GM12874 (cell line): ENCODE measurements around the gene GRIK3.

Experiments
- TF ChIP-seq, protein P1 (sequence below): IDR thresholded peaks from 2 replicates; pipeline ENCODE4 v1.5.1; 2011; ENCODE audit warnings: low read depth, mild to moderate bottlenecking, control low read depth, low read length, moderate library complexity; ENCODE audit not compliant: insufficient read depth

GRIK3 gene

GRCh38 chr1:36881068-36881405, 153.3 kb downstream of the GRIK3 start:
- TF ChIP-seq, protein P1, sequence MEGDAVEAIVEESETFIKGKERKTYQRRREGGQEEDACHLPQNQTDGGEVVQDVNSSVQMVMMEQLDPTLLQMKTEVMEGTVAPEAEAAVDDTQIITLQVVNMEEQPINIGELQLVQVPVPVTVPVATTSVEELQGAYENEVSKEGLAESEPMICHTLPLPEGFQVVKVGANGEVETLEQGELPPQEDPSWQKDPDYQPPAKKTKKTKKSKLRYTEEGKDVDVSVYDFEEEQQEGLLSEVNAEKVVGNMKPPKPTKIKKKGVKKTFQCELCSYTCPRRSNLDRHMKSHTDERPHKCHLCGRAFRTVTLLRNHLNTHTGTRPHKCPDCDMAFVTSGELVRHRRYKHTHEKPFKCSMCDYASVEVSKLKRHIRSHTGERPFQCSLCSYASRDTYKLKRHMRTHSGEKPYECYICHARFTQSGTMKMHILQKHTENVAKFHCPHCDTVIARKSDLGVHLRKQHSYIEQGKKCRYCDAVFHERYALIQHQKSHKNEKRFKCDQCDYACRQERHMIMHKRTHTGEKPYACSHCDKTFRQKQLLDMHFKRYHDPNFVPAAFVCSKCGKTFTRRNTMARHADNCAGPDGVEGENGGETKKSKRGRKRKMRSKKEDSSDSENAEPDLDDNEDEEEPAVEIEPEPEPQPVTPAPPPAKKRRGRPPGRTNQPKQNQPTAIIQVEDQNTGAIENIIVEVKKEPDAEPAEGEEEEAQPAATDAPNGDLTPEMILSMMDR, result no peak

- TF ChIP-seq, protein P1, result no peak
These were observed 153.9 kb downstream of the GRIK3 start for GRCh38 chr1:36880155-36881067.

DNA sequence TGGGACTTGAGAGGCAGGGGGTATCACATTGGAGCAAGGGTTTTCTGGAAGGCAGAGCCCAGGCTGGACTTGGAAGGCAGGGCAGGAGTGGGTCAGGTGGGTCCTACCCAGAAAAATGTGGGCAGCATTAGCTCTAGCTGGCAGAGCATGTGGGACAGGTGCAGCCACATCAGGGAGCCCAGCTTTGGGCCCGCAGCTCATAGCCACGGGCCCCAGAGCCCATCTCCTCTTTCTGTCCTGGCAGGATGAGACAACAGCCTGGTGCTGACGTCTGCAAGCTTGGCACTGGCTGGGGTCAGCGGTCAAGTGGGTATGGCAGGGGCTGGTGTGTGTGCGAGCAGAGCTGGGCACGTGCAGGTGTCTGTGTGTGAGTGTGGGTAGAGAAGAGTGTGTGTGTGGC, 154.7 kb downstream of the GRIK3 start:
- TF ChIP-seq, protein P1, result no peak

DNA sequence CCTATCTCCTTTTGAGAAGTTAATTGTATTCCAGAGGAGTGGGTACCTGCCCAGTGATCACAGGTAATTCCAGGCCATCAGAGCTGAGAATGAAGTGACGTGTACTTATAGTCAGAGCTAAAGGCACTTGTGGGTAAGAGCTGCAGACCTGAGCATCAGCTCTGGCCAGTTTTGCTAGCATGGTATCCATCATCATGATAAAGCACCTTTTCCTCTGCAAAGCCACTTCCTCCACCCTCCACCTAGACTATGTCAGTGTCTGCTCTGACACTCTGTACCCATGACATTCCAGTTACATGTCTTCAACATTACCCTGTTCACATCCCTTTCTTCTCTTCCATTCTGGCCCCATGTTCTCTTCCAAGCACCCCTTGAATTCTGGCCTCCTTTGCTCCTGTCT, 157.3 kb downstream of the GRIK3 start:
- TF ChIP-seq, protein P1, result no peak

DNA sequence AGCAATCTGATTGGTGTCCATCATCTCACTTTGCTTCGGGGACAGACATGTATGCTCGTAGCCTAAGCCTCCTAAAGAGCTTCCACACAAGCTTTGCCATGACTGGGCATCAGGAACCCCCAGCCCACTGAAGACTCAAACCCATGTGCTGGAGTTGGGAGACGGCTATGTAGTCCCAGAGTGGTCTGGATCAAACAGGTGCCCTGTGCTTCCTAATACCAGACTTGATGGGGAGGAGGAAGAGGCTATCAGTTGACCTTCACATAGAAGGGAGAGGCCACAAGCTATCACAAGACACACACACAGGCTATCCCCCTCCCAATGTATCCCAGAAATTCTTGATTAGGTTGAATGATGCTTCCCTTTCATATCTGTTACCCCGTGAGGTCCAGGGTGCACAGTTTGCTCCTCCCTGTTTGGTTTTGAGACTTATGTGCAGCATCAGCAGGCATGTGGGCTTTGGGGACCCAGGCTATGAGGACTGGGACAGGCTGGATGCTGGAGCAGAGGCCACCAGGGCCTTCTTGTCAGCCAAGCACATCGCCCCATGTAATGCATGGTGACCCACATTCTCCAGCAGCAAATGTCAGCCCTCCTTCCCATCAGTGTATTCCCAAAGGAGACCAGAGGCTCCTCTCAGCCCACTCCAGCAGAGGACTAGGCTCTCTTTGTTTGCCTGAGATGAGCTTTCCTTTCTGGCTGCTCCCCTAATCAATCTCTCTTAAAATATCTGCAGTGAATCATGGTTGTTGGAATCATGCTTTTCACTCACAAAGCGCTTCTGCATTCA, 159.8 kb downstream of the GRIK3 start:
- TF ChIP-seq, protein P1, result no peak

GRCh38 chr1:36872858-36873257, 161.5 kb downstream of the GRIK3 start:
- TF ChIP-seq, protein P1, result no peak

GRCh38 chr1:36872126-36872754, 162.1 kb downstream of the GRIK3 start:
- TF ChIP-seq, protein P1, result no peak
